Kidney glomerular epithelial cell (primary cell): ENCODE results near the gene TOP2B.

Source experiments
- DNase-seq: peaks from one replicate; lab custom pipeline; 2025; lab: John Stamatoyannopoulos, UW

TOP2B gene

GRCh38 chr3:25673738-25674298 is 9.1 kb upstream of the TOP2B start:
- DNase-seq, result no peak

DNA sequence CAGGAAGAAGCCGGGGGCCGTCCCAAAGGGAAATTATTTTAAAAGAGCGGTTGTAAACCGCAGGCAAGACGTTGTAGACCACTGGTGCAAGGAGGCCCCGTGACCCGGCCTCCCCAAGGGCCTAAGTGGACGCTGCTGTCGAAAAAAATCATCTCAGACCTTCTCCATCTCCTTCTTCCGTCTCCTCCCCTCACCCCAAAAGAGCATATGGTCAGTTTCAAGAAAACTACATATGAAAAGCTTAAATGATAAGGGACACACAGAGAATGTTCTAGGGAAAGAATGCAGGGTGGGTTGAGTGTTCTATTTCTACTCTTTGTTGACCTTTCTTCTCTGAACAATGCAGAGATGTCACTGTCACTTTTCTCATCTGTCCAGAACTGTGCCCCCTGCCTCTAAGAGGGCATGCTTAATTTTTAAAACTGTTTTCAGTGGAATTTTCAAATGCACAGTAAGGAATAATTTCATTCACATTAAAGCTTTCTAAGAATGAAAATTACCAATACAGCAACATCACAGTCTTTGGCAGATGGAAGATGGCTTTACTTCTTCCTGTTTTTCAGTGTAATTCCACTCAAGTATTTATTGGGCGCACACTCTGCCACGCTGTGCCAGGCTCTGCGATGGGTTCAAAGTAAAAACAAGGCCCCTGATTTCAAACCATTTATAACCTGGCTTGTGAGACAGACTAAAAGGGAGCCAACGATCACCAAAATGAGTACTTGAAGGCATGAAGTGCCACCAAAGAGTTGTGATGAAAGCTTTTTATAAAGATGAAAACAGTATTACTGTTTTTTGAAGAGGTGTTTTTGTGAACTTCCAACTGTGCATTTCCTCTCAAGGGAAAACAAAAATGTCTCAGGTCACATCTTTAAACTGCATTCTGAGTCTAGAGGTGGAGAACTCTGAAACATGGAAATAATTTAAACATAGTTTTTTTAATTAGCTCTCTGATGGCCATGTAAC is 891 bp upstream of the TOP2B start:
- peak; percentile 56 for DNase-seq

DNA sequence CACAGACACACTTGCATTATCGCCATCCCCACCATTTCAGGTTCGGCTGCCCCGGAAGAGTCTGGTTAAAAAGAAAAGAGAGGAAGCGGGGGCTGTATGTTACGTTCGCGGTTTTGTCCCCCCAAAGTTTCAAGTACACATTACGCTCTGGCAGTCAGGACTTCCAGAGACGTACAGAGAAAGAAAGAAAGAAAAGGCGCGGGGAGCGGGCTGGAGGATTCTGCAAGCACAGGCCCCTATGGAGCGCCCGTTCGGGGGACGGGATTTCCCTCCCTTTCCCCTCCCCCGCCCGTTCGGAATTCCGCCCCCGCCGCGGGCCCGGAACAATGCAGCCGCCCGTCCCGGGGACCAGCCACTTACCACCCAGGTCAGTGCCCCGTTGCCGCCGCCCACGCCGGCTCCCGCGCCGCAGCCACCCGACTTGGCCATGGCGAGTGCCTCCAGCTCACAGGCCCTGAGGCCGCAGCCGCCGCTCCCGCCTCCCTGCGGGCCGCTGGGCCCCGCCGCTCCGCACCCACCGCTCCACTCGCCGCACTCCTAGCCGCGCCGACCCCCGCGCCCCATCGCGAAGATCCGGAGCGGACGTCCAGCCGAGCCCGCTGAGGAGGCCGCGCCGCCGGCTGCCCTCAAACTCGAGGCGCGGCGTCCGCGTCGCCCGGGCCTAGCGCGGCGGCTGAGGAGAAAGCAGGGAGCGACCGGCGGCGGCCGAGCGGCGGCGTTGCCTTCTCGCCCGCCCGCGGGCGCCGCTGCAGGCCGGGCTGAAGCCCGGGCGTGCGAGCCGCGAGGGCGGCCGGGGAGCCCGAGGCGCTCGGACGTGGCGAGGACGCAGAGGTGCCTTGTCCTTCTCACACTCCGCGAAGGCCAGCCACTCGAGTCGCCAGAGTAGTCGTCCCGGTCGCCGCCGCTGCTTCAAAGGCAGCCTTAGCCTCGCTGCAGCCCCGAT is 567 bp downstream of the TOP2B start:
- peak; percentile 54 for DNase-seq

DNA sequence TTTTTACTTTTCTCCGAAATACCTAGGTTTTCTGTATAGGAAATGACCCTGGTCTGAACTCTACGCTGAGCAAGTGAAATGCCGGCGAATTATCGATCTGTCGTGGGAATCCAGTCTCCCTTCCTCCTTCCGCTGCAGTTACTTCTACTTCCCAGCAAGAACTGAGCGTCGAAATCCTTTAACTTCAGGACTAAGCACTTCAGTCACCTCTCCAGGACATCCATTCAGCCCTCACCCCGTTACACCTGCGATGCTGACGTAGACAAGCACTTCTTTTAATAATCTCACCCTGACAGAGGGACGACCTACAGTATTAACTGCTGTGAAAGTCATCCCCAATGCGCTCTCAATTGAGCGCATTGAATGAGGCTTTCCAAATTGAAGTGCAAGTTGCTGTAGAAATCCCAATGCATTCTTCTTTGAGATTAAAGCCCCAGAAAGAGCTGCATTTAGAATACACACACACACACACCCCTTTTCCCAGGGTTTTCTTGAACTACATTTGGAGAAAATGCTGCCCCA is 1.3 kb downstream of the TOP2B start:
- peak; percentile 54 for DNase-seq

DNA sequence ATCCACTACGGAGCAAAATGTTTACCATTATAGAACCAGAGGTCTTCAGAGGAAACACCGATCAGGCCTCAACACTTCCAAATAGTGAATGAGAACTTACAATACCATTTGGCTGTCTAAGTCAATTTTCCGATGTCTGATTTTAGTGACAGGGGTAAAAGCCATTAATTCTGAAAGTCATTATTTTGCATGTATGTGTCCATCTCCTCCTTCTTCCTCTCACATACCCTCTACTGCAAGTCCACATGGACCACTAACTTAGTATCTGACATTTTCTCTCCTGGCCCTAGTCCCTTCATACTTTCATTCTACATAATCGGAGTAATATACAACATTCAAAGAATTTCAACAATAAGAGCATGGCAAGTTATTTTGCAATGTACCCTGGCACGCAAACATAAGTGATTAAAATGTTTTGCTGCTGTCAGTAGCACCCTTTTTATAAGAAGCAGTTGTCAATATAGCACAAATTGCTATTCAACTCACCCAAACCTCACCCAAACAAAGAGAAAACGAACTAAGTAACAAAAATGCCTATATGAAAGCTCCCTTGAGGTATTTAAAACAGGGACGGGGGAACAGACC is 1.9 kb downstream of the TOP2B start:
- peak; percentile 9 for DNase-seq

DNA sequence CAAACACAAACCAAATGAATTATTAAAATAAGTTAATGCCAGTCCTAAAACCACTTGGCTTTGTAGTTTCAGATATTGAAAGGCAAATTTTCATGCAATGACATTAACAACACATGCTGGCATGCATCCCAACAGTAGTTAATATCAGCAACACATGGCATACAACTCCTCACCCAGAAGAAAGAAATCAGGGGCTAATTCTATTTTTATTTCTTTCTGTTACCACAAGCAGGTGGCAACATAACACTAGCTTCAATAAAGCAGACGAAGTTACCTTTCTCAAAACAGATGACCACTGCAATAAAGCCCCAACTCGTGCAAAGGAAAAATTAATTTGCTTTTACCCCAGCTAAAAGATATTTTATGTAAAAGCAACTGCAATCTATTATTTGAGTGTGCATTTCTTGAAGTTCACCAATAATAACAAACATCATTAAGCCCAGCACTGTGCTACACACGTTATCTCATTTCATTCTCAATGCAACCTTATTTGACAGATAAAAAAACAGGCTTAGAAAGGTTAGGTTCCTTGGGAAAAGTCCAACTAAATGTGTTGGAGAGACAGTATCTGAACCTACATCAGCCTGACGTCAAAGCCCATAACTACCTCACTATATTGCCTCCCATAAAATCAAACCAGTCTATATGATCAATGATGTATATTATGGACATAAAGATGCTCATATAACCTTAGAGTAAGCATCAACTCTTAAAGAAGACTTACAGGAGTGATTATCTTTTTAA is 2.8 kb downstream of the TOP2B start:
- no peak for DNase-seq

DNA sequence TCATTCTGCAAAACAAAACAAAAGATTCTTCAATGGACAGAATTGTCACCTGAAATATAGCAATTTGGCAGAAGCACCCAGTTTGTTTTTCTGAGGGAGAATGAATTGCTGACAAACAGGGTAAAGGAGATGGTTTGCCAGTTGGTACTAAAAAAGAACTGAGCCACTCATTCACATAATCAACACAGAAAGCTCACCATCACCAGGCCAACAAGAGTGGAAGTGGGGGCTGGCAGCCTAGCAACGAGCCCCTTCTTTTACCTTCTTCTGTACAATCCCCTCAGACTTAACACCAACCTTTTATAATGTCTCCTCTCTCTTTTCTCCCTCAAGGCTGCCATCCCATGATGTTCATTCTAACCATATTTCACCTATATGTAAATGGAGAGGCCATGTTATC is 5.9 kb downstream of the TOP2B start:
- DNase-seq, result no peak

GRCh38 chr3:25657293-25657692 is 7.4 kb downstream of the TOP2B start:
- no peak for DNase-seq

GRCh38 chr3:25655659-25656058 is 9.0 kb downstream of the TOP2B start:
- no peak for DNase-seq

GRCh38 chr3:25654576-25654975 is 10.1 kb downstream of the TOP2B start:
- DNase-seq, result no peak

DNA sequence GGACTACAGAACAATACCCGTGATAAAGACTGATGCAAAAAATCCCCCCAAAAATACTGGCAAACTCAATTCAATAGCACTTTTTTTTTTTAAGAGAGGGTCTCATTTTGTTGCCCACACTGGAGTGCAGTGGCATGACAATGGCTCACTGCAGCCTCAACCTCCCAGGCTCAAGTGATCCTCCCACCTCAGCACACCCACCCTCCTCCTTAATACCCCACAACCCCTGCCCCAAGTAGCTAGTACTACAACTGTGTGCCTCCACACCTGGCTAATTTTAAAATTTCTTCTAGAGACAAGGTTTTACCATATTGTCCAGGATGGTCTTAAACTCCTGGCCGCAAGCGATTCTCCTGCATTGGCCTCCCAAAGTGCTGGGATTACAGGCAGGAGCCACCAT is 11.4 kb downstream of the TOP2B start:
- no peak for DNase-seq

- no peak for DNase-seq
Measured at GRCh38 chr3:25652921-25653320, 11.8 kb downstream of the TOP2B start.

- DNase-seq, result no peak
Measured at GRCh38 chr3:25648925-25649830, 15.5 kb downstream of the TOP2B start.

- peak; percentile 56 for DNase-seq
Measured at GRCh38 chr3:25648107-25648535, 16.6 kb downstream of the TOP2B start.

- no peak for DNase-seq
Measured at GRCh38 chr3:25635038-25635437, 29.7 kb downstream of the TOP2B start.

DNA sequence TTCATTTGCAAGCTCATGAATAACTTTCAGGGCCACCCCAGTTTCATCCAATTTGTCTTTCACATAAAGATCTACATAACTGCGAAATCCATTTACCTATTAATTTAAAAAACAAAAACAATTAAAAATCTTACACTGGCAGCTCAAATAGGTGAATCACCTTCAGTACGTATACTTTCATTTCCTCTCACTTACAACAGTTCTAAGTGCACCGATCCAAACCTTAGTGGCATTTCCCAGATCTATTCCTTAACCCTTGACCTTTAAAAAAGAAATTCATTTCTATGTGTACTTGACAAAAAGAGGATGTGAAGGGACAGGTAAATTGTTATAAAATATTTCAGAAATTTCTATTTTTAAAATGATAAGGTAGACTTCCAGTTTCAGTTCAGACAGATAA is 30.8 kb downstream of the TOP2B start:
- DNase-seq, result no peak

DNA sequence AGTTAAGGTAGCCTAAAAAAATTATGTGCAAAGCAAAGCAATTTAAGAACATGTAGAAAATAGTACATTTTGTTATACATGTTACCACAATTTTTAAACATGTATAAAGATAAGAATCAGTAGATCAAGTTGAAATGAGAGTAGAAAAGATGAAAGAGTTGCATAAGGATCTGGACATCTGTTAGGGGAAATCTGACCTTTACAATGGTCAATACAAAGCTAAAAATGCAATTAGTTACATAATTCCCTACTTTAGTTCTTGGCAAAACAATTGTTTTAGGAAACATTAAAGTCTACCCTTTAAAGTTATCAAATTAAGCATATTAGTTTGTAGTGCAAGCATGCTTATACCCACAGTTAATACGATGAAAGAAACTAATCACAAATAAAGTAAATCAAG is 32.7 kb downstream of the TOP2B start:
- DNase-seq, result no peak

- no peak for DNase-seq
Measured at GRCh38 chr3:25621087-25621486, 43.6 kb downstream of the TOP2B start.

GRCh38 chr3:25620493-25620892 is 44.2 kb downstream of the TOP2B start:
- no peak for DNase-seq

DNA sequence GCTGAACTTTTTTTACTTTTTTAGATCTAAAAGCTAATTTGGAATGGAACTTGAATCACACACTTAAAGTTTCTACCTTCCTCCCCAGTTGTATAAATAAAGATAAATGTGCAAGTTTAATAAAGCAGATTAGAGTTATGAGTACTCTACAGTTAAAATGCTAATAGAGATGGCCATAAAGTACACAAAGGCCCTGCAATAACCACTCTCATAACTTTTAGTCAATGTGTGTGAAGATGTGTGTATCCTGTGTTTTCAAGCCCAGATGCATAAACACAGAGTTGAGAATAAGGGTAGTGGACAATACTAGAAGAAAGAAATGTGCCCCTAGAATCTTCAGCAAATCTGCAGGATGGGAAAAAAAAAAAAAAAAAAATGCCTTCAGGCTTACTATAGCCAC is 45.3 kb downstream of the TOP2B start:
- no peak for DNase-seq
